Measurements from ENCODE around the gene SPATA31D4. TPM values are rescaled to one million over a fixed set of nuclear protein-coding genes. Genes with fewer than 3 reads are reported as not detected.

SPATA31D4 gene
- total RNA-seq, 1 experiment from 2014 or later: not detected

DNA sequence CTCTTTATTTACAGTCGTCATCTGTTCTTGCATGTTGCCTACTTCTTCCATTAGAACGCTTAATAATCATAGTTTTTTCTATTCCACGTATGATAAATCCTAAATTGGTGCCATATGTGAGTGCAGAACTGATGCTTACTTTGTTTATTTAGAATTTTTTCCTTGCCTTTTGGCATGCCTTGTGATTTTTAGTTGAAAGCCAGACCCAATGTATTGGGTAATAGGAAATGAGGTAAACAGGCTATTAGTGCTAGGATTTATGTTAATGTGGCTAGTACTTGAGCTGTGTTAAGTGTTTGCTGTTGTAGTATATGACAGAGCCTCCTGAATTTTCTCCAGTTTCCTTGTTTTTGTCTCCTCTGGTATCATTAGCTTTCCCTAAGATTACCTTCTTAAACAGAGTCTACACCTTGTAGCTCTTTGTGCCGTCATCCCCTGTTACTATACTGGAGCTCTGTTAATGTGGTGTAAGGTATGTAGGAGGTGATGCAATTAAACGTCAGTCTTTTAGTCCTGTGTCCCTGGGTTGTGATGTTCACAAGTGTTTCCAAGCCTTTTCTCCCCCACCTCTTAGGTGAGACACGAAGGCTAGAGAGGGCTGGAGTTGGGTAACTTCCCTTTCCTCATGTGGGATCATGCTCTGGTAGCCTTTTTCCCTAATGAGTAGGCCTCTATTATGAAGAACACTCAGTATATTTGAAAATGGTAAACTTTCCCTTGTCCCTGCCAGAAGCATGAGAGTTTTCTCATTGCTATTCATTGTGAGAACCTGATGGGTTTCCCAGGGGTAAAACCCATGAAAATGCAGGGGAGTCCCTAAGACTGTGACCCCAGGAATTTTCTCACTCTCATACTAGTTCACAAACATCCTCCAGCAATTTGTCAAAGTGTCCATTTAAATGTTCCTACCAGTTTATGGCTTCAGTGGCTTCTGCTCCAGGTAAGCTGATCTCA lies 36.3 kb downstream of the SPATA31D4 start:
- no peak for DNase-seq (ENCODE audit: low read depth)

GRCh38 chr9:81968026-81968425 lies 39.8 kb downstream of the SPATA31D4 start:
- no peak for DNase-seq (ENCODE audit: low read depth)

DNA sequence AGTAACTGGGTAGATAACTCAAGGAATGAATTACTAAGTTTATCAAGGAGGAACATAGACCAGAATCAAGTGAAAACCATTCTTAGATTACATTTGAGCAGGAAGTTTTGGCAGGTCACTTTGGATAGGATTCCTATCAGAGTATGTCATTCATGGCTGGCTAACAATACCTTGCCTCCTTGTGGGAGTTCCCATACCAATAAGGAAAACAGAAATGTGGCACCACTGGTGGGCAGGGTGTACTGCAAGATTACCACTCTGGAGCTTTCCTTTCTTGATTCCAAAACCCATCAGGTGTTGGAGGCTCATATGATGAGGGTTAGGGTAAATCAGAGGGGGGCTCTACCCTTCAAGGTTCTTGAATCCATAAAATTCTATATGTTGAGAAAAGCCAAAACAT lies 41.7 kb downstream of the SPATA31D4 start:
- DNase-seq (ENCODE audit: low read depth): no peak

DNA sequence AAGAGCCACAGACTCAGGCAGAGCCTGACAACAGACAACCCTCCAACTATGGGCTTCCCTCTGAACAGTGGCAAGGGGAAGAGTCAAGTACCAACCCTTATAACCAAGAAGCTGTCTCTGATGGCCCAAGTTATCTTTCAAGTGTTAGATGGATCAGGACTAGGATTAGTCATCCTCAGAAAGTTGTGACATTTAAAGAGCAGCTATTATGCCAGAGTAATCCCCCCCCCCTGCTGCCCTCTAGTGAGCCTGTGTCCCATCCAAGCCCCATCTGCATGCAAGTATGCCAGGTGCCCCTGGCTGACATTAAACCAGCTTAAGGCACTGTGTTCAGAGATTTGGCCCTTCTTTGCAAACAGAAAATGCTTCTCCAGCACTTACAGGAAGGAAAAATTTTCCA lies 43.5 kb downstream of the SPATA31D4 start:
- no peak for DNase-seq (ENCODE audit: low read depth)

GRCh38 chr9:81974764-81975163 lies 46.5 kb downstream of the SPATA31D4 start:
- no peak for DNase-seq (ENCODE audit: low read depth)

- DNase-seq (ENCODE audit: low read depth): peak; percentile 39
These were observed 48.1 kb downstream of the SPATA31D4 start for GRCh38 chr9:81976351-81976750.

GRCh38 chr9:81979196-81979595 lies 51.0 kb downstream of the SPATA31D4 start:
- no peak for DNase-seq (ENCODE audit: low read depth)

- no peak for DNase-seq (ENCODE audit: low read depth)
These were observed 52.3 kb downstream of the SPATA31D4 start for GRCh38 chr9:81980568-81980967.

- no peak for DNase-seq (ENCODE audit: low read depth)
These were observed 53.7 kb downstream of the SPATA31D4 start for GRCh38 chr9:81981883-81982282.

Other genes starting within 250 kb of the SPATA31D4 start
- gene TLE1, start 238.9 kb upstream of the SPATA31D4 start, total RNA-seq (2014; rRNA removed; shearing (Covaris generic)): 11.3 and 18.5 TPM in 2 replicates
- gene SPATA31D3, start 15.1 kb downstream of the SPATA31D4 start, total RNA-seq (2014; rRNA removed; shearing (Covaris generic)): not detected in 2 replicates
- gene SPATA31D1, start 60.3 kb downstream of the SPATA31D4 start, total RNA-seq (2014; rRNA removed; shearing (Covaris generic)): 0.03 and 0.06 TPM in 2 replicates